Stimulated activated CD8-positive, alpha-beta memory T cell treated with anti-CD3 and anti-CD28 coated beads, Interleukin-7, amount 100 ng/mL, for 4 hours (primary cell): ENCODE data around the gene PUS10.
"Not testable (repeated sequence)": the region's sequence is repeated elsewhere in the genome, so short reads cannot be mapped to it uniquely, and the experiment has no call there.

ENCODE experiments used
- DNase-seq, 2 donors: peaks; one replicate each; pipeline ENCODE4 v3.0.0-alpha.2; 2020; ENCODE audit warnings: low read depth in 2 of 2

PUS10 gene

DNA sequence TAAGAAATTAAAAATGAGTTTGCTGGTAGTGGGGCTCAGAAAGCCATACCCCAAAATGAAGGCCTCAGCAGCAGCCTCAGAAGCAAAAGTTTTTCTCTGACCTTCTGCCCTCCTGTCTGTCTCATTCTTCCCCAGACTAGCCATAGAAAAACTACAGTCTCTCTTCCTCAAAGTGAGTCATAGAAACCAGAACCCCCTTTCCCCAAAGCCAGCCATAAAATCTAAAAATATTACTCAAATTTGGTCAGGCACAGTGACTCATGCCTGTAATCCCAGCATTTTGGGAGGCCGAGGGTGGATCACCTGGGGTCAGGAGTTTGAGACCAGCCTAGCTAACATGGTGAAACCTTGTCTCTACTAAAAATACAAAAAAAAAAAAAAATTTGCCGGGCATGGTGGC, 5.8 kb downstream of the PUS10 start:
- not testable (repeated sequence) for DNase-seq

DNA sequence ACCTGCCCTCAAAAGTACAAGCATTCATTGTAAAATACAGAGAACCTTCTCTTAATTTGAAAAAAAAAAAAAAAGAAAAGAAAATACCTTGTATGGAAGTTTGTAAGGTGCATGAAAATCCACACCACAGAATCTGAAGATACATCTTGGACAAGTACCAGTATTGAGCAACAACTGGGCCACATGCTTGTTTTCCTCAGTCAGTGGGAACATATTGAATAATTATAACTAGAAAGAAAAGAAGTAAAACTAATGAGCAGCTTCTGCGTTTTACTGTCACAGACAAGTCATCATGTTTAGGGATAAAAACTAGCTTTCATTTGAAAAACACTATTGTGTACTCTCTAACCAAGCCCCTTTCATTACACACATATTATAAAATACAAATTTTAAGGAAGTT, 6.4 kb downstream of the PUS10 start:
- no peak for DNase-seq

DNA sequence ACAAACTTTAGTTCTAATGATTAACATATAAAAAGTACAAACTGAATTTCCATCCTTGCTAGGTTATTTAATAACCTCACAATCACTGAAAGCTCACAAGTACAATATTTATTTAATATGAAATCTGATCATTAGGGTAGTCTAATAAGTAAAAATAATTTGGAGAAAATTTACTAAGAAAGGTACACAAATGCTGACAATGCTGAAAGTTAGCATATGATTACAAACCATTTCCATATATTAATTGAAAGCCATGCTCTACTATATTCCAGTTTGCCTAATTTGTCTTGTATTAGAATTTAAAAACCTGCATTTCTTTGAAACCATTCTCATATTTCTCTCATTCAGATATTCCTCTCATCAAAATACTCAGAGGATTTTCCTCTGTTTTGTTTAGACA, 8.7 kb downstream of the PUS10 start:
- no peak for DNase-seq

DNA sequence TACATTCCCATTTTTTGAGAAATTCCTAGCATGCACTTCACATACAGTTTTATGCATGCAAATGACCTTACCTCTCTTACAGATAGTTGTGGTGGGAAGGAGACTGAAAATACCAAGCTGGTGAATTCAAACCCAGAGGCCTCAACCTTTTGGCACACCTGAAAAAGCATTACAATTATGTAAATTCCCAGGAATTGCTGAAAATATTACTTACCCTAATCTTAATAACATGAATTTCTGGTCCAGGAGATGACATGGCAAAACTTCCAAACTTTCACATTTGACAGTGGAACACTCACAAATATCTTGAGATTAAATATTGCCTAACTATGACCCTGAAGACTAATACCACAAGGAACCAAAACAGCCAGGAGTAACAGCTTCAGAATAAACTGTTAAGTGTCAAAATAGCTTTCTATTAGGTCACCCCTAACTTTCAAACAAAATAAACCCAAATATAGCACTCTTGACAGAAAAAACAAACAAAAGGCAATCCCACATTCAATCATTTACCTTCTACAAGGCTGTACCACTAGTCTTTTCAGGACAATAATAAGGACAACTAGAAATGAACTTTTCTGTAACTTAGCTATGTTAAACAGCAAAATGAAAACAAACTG, 11.5 kb downstream of the PUS10 start:
- no peak for DNase-seq

DNA sequence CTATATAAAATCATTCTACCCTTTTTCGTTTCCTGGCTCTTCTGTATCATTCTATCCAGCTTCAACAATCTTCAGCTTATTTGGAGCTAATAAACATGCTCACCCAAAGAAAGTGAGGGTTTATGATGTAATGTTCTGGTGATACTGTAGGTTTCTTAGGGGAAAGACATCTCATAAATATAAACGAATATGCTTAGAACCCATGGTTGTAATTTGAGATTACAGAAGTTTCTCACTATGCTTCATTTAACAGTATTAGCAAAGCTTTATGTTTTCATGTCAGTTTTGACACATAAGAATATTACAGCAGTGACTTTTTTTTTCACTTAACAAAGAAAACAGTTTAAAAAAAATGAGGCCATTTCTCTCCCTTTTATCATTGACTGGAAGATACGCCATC, 12.3 kb downstream of the PUS10 start:
- no peak for DNase-seq

DNA sequence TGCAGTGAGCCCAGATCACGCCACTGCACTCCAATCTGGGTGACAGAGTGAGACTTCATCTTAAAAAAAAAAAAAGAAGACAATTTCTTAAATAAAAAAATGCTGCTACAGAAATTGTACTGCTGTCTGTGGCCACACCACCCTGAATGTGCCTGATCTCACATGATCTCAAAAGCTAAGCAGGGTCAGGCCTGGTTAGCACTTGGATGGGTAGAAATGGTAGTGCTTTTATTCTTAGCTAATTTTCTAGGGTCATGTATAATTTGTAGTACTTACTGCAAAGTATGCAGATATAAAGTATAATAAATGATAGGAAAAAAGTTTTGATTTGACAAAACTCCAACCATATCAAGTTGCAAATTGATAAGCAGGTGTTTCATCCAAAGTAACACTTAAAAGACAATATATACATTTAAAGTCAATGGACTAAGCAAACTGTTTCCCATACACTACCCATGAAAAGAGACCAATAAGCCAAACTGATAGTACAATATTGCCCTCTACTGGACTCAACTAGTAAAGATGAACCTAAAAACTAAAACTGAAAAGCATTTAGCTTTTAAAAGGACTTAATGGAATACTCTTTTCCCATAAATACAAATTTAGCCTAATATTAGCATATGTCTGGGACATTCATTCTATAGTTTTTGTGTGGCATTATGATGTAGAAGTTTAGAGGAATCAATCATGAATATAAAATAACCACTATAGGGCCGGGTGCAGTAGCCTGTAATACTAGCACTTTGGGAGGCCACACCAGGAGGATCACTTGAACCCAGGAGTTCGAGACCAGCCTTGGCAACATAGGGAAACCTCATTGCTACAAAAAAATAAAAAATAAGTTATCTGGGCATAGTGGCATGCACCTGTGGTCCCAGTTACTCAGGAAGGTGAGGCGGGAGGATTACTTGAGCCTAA, 19.2 kb downstream of the PUS10 start:
- no peak for DNase-seq

DNA sequence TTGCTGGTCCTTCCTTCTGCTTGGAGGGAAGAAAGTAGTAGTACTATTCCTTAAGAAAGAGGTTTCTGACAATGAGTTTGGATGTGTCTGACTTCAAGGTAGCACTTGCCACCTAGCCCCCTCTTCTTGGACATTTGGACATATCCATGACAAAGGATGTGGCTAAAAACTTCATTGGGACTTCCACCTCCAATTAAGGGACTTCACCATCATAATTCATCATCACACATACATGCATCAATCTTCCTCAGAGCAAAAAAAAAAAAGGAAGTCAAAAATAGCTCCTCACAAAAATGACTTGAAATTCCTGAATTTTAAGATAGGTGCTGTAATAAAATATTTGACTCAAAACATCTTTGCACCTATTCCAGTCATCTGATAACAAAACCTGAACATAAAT, 23.9 kb downstream of the PUS10 start:
- no peak for DNase-seq

DNA sequence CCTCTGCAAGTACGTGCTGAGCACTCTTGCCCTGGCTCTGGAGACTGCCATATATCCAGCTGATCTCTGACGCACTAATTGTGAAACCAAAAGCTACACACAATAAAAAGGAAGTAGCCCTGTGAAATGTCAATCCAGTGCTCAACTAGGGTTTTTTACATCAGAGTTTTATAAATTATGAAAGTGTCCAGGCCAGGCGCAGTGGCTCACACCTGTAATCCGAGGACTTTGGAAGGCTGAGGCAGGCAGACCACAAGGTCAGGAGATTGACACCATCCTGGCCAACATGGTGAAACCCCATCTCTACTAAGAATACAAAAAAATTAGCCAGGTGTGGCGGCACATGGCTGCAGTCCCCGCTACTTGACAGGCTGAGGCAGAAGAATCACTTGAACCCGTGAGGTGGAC, 25.1 kb downstream of the PUS10 start:
- peak in 1 of 2 donors; percentile 2 for DNase-seq

DNA sequence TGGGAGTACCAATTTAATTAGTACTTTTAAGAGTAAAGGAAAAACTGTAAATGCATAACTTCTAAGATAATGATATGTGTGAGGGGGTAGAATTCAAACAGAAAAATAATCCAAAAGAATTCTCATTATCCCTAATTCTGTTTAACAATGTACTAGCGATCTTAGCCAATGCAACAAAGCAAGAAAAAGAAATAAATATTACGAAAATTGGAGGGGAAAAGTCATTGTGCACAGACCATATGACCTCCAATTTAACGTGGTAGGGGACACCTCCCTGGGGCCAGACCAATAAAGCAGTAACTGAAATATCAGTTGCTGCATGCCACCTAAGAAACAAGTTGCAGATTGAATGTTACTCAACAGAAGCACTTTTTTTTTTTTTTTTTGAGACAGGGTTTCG, 26.4 kb downstream of the PUS10 start:
- no peak for DNase-seq

DNA sequence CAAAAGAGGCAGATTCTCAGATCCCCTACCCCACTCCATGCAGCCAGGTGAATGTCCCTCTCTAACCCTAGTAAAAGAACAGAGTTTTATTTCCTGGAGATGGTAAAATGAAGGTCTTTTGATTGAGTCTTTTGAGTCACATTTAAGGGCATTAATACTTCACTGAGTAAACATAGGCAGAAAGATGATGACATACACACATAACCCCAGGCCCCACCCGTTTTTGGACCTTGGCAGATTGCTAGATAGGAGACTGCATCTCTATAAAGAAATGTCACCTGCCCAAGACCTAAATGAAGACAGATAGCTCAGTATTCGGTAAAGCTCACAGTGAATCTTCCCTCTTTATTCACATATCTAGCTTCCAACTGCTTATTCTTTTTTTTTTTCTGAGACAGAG, 28.8 kb downstream of the PUS10 start:
- no peak for DNase-seq

DNA sequence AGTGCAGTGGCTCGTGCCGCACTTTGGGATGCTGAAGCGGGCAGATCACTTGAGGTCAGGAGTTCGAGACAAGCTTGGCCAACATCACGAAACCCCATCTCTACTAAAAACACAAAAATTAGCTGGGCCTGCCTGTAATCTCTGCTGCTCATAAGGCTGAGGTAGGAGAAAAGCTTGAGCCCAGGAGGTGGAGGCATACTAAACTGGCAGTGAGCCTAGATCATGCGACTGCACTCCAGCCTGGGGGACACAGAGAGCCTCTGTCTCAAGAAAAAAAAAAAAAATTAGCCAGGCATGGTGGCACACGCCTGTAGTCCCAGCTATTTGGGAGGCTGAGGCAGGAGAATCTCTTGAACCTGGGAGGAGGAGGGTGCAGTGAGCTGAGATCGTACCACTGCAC, 30.4 kb downstream of the PUS10 start:
- not testable (repeated sequence) for DNase-seq

DNA sequence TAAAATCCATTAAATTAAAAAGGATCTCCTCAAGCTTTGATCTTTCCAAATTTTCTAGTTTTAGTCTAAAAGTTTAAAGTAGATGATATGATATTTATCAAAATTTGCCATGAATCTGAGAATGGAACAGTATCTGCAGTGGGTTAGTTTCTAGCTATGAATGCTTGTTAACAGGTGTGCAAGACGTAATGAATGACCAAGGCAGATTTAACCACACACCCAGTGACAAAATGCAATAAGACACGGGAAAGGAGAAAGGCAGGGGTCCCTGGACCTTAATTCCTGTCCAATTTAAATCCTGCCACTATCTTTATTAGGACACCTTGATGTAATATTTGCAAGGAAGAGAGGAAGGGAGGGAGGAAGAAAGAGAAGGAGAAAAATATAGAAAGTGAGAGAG, 31.0 kb downstream of the PUS10 start:
- no peak for DNase-seq

DNA sequence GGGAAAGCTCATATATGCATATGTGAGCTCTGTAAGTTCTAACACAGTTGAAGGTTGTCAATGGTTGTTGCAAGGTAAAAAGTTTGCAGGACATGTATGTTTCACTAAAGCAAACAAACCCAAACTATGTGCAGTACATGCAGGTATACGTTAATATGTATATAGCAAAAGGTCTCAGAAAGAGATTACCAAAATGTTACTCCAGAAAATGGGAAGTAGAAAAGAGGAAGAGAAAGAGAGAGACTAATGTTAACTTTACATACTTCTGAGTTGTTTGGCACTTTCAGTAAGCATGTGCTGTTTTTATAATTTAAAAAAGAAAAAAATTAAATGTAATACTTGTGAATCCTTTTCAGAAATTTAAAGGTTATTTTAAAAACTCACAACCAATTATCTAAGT, 33.3 kb downstream of the PUS10 start:
- no peak for DNase-seq

DNA sequence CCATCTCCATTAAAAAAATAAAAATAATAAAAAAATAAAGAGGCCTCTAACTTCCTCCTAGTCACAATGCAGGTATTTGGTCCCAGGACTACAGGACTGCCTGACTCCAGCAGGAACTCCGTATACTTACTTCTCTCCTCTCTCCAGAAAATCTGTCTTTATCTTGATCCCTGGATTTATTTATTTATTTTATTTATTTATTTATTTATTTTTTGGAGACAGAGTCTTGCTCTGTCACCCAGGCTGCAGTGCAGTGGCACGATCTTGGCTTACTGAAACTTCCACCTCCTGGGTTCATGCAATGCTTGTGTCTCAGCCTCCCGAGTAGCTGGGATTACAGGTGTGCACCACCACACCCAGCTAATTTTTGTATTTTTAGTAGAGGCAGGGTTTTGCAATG, 36.0 kb downstream of the PUS10 start:
- DNase-seq: not testable (repeated sequence)

DNA sequence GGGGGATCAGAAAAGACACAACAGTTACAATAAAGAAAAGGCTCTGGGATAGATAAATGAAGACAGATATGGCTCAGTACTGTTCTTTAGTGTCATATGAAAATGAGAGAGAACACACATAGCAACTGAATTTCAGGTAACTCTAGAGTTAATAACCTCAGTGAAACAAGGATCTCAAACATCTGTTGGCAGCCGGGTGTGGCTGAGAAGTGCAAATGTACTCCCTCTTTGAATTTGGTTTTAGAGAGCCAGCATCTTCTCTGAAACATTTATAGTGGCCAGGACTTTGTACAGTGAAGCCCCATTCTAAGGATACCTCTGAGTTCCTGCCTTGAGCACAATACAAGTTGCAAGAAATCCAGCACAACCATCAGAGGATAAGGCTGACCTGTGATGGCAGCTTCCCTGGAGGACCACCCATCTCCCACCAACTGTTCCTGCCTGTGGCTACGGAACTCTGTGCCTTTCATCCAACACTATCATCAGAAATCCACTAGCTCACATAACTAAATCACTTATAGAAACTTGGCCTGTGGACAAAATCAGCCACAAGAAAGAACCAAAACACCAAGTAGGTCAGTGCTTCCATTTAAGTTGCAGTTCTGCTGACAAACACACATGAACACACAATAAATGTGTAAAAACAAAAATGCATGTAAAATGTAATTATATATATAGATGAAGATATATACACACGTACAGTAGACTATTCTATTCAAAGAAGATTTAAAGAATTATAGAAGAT, 37.8 kb downstream of the PUS10 start:
- no peak for DNase-seq

DNA sequence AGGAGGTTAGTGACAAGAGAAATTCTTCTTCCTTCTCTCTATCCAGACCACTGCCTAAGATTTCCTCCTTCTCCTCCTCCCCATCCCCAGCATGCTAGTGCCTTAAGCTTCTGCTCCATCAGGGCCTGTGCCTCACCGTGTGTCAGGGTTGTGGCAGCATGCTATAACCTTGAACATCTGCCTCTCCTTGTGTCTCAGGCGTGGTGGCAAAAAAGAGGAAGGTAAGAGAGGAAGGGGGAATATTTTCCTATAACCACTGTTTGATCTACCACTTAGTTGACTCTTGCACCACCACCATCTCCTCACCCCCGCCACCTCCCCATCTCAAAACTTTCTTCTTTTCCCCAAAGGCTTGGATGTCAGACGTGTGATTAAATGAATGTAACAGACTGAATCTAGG, 38.8 kb downstream of the PUS10 start:
- DNase-seq: no peak

DNA sequence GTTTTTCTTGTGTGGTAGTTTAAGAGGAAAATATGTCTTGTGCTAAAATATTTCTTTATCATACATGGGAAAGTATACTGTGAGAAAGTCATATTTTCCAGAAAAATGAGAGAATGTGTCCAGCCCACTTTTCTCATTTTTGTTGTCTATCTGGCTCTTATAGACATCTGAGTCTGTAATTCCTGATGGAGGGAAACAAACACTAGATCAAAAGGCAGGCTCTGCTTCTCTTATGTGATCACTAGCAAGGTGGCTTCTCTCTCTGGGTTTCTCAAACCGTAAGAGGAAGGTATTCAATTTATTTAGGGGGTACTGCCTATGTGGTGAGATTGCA, 40.5 kb downstream of the PUS10 start:
- no peak for DNase-seq

DNA sequence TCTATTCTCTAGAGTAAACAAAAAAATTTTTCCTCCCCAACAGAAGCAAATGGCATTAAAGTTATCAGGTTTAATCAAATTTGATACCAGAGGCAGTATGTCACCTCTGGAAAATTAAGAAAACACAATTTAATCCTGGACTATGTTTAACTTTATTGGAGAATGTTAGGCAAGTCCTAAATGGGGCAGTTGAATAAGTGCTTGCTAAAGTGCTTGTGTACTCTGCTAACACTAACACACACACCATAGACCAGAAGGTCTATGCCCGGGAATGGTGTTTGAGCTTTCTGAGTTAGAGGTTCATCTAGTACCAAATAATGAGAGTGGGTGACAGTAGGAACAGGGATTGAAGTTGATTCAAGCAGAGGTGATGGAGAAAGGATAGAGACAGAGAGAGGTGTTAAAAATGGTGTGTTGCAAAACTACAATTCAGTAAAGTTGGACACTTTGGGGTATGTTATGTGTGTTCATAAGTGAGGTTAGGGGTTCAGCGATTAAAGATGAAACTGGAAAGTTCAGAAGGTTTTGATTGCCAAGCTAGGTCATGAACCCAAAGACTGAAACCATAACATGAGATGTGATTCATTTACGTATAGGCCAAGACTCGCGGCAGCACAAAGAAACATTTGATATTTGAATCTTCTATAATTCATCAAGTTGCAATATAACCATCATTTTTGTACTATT, 41.0 kb downstream of the PUS10 start:
- DNase-seq: no peak

DNA sequence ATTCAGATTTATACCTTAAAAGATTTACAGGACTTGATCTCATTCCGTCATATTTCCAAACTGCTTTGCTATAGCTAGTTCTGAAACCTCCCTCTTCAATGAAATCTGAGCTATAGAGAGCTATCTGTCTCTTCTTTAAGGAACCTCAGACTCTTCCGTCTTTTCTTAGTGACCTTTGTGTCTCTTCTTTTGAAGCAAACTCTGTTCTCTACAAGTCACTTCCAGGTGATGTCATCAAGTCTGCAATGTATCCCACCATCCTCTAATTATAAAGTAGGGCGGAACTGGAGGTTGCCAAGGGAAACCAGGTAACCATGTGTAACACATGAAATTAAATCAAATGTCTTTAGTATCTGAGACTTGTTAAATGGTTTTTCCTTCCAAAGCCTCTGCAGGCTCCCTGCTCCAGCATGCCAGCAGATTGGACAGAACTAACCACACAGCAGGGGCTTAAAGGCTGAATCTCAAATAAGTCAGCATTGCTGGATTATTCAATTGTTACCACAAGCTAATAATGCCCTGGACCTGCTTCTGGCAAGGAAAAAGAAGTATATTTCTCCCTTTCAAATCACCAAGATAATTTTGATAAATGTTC, 41.7 kb downstream of the PUS10 start:
- DNase-seq: no peak

DNA sequence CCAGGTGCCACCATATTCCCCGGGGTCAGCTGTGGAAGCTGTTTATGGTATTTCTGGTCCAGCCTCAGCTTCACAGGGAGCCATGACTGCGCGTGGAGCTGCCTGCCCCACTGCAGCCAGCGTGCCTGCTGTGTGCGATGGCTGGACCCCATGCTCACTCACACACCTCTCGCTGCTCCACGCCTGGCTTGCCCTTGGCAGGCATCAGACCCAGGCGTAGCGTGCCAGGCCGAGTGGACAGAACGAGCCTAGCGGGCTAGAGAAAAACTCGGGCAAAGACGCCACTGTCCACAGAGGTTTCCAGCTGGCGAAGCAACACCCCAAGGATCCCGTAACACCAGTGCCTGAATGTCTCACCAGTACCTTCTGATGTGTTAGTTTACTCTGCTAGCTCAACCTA, 43.4 kb downstream of the PUS10 start:
- no peak for DNase-seq

DNA sequence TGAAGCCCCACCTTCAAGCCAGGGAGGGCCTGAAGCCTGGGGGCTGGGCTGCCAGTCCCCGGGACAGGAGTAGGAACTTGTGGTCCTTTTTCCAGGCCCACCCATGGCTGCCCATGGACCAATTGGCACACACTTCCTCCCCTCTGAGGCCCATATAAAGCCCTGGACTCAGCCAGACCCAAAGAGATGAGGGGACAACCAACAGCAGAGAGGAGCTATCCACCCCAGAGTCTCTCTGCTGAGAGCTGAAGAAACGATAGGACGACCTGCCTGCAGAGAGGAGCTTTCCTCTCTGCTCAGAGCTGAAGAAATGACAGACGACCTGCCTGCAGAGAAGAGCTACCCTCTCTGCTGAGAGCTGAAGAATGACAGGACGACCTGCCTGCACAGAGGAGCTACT, 44.4 kb downstream of the PUS10 start:
- DNase-seq: no peak
